Bone marrow (tissue), 2 donors: ENCODE results near the gene ARHGAP23.
A peak's percentile ranks its signal among the peaks of the same experiment; 100 is the strongest.
"Not testable (repeated sequence)": the region's sequence is repeated elsewhere in the genome, so short reads cannot be mapped to it uniquely, and the experiment has no call there.

Experiments used
- DNase-seq, 2 donors: peaks; one replicate each; lab custom pipeline; 2025; lab: John Stamatoyannopoulos, UW

ARHGAP23 gene

DNA sequence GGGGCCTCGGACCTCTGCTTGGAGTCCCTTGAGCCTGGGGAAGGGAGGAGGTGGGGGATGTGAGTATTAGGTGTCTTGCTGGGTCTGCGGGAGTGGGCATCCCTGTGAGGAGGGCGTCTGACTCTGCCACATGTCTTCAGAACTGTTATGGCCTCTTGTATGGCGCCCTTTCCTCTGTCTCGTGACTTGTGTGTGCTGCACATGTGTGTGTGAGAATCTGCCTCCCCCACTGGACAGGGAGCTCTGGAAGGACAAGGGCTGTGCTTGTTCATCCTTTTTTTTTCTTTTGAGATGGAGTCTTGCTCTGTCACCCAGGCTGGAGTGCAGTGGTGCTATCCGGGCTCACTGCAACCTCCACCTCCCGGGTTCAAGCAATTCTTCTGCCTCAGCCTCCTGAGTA lies 33.4 kb downstream of the ARHGAP23 start:
- DNase-seq, result no peak

- DNase-seq, result no peak
Observed at GRCh38 chr17:38463451-38463858, 35.2 kb downstream of the ARHGAP23 start.

DNA sequence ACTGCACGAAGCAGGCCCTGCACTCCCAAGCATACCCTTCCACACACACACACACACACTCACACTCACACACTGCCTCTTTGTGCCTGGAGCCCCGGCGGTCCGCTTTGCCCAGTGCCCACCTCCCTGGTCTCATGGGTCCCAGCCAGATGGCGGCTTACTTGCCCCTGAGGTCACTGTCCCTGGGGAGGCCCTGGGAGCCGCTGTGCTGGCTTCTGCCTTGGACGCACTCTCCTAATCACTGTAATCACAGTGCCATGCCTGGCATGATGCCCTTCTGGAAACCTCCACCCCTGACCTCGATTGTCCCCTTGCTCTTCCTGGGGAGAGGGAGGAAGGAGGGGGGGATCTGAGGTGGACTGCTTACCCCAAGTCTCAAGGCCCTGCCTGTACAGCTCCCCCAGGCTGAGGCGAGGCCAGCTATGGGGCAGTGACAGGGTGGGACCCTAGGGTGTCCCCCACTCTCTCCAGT lies 36.0 kb downstream of the ARHGAP23 start:
- no peak for DNase-seq

DNA sequence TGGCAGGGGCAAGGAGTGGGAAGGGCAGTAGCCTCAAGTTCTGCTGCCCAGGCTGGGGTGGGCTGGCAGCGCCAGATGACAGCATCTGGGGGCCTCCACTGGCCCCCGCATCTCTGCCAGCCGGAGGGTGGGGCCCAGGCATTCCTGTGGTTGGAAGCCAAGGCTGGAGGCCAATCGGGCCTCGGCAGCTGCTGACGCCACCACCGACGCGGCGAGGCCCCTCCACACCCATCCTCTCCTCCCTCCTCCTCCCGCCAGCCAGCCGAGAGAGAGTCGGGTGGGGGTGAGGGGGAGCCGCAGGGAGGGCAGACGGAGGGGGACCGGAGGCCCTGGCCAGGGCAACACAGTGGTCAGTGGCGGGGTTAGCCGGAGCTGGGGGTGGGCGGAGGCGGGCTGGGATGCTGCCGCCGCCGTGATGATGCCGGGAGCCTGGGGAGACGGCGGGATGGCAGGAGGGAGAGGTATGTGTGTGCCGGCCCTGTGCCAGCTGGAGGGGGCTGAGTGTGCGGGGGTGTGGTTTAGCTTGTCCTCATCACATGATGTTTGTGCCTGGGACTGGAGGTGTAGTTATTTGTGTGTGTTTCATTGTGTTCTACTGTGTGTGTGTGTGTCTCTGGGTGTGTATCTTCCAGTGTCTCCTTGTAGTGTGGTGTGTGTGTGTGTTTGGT lies 36.6 kb downstream of the ARHGAP23 start:
- DNase-seq, result no peak

DNA sequence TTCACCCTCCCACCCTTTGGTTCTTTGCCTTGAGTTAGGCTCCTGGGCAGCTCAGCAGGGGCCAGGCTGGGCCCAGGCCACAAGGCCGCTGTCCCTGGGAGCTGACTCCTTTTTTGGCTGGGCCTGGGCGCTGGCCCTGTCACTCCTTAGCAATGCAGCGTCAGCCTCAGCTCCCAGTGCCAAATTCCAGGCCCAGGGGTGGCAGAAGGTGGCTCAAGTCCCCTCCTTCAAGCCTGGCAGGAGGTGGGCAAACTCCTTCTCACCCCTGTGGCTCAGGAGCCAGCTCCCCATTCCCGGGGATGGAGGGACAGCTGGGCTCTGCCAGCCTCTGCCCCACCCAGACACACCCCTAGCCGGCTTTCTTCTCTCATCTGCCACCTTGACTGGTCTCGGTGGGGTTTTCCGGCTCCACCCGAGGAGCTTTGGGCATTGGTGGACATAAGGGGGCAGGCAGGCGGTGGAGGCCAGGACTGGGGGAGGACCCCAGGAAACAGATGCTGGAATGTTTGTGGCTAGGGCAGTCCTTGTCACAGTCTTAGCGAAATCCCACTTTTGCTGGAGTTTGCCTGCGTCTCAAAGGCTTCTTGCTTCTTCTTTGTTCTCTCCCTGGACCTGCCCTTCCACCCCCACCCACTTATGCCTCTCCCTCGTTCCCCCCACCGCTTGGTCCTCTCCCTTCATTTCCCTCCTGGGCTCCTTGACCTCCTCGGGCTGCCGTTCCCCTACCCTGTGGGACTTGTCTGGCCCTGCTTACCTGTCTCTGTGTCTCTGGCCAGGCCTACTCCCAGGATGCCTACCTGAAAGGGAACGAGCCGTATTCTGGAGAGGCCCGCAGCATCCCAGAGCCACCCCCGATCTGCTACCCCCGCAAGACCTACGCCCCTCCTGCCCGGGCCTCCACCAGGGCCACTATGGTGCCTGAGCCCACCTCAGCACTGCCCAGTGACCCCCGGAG lies 37.4 kb downstream of the ARHGAP23 start:
- DNase-seq, result no peak

- no peak for DNase-seq
Observed at GRCh38 chr17:38466346-38467315, 38.4 kb downstream of the ARHGAP23 start.

DNA sequence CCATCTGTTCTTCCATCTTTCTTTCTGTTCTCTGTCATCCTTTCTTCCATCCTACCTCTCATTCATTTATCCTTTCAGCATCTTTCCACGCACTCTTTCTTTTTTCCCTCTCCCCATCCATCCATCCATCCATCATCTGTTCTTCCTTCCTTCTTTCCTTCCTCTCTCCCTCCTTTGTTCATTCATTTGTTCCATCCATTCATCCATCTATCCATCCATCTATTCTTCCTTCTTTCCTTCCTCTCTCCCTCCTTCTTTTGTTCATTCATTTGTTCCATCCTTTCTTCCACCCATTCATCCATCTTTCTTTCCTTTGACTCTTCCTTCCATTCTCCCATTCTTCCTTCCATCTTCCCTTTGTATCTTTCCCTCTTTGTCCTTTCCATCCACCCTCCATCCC lies 39.2 kb downstream of the ARHGAP23 start:
- no peak for DNase-seq

DNA sequence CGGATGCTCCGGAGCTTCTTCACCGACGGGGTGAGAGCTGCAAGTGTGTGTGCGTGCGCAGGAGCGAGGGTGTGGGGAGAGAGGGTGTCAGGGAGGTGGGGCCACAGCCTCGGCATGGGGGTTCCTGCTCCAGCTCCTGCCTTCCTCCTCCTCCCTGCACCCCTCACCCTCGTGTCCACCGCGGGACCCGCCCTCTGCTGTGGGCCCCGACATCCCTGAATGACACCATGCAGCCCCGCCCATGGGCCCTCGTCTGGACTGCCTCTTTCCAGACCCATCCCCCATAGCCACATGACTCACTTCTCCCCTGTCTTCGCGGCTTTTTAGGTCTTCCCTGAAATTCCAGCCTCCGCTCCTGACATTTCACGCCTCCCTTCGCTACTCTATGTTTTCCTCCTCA lies 41.6 kb downstream of the ARHGAP23 start:
- no peak for DNase-seq

- DNase-seq, result not testable (repeated sequence)
Observed at GRCh38 chr17:38471253-38471652, 43.0 kb downstream of the ARHGAP23 start.

DNA sequence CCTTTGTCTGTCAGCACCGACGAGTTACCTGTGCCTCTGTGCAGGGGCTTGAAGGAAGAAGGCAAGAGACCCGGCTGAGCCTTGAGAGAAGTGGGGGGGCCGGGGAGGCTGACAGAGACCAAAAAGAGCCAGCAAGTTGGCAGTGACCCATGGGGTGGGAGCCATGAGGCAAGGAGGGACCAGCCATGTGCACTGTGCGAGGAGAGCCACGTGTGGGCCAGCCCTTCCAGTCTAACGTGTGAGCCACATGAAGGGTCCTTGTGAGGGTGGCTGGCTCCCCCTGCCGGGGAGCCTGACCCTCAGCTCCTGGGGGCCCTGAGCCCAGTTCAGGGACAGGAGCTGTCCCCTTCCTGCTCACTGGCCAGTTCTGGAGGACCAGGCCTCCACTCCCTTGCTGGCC lies 46.4 kb downstream of the ARHGAP23 start:
- DNase-seq, result not testable (repeated sequence)

DNA sequence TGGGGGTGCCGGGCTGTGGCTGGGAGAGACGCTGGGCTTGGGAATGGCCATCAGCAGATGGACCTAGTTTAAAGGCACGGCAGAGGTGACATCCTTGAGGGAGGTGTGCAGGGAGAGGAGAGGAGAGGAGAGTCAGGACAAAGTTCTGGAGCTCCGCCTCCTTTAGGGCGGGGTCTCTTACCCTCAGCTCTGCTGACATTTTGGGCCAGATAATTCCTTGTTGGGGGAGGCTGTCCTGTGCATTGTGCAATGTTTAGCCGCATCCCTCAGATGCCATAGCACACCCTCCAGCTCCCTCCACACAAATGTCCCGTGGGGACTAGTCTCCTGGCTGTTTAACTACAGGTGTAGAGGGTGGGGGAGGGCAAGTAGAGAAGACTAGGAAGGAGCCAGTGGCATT lies 48.3 kb downstream of the ARHGAP23 start:
- no peak for DNase-seq

GRCh38 chr17:38477417-38477816 lies 49.2 kb downstream of the ARHGAP23 start:
- not testable (repeated sequence) for DNase-seq

DNA sequence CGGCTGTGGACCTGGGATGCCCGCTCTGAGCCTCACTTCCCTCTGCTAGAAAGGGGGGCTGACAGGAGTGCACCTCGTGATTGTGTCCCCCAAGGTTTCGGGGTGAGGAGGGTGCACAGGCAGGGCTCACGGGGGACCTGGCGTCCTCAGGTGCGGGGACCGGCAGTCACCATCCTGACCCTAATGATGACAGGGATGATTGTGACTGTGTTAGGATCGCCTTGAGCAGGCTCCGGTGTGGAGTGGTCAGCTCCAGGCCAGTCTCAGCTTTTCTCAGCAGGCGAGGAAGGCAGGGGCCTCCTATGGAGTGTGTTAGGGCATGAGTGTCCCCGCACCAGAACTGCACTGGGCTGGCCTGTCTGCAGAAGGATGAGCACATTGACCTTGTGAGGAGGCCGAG lies 49.7 kb downstream of the ARHGAP23 start:
- not testable (repeated sequence) for DNase-seq

DNA sequence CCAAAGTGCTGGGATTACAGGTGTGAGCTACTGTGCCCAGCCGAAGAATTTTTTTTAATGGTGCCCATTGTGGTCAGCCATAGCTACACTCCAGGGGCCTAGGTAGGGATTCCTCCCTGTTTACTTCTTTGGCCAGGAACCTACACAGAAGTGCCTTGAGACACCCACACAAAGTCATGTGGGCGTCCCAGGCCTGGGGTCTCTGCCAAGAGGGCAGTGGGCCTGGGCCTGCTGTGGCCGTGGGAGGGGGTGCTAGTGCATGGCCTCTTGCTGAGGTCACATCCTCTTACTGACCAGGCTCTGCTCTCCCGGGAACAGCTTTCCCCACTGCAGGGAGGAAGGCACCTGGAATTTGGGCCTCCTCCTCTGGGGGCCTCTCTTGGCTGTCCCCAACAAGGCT lies 50.4 kb downstream of the ARHGAP23 start:
- DNase-seq, result not testable (repeated sequence)

GRCh38 chr17:38482039-38482699 lies 53.9 kb downstream of the ARHGAP23 start:
- DNase-seq, result not testable (repeated sequence)

DNA sequence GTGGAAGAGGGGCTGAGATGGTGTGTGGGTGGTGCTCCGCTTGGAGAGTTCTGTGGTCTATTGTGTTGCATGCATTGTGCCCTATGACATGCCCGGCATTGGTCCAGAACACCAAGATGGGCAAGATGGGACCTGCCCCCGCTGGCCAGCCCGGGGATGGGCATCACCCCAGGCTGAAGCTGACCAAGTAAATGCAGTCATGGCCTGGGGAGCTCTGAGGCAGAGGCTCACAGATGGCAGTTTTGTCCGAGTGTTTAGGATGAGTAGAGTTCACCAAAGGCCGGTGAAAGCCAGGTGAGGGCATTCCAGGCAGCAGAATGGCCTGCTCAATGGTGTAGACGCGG lies 54.4 kb downstream of the ARHGAP23 start:
- not testable (repeated sequence) for DNase-seq

GRCh38 chr17:38484242-38485145 lies 56.2 kb downstream of the ARHGAP23 start:
- peak; percentile 20 to 47 for DNase-seq

DNA sequence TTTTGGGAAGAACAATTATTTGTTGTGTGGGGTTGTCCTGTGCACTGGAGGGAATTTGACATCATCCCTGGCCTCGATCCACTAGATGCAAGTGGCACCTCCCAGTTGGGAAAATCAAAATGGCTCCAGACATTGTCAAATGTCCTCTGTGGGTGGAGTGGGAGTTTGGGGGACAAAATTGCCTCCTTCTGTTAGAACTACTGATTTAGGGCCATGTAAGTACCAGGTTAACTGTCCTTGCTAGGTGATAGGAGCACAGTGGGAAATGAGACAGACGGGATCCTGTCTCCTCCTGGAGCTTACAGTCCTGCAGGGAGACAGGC lies 56.8 kb downstream of the ARHGAP23 start:
- no peak for DNase-seq

DNA sequence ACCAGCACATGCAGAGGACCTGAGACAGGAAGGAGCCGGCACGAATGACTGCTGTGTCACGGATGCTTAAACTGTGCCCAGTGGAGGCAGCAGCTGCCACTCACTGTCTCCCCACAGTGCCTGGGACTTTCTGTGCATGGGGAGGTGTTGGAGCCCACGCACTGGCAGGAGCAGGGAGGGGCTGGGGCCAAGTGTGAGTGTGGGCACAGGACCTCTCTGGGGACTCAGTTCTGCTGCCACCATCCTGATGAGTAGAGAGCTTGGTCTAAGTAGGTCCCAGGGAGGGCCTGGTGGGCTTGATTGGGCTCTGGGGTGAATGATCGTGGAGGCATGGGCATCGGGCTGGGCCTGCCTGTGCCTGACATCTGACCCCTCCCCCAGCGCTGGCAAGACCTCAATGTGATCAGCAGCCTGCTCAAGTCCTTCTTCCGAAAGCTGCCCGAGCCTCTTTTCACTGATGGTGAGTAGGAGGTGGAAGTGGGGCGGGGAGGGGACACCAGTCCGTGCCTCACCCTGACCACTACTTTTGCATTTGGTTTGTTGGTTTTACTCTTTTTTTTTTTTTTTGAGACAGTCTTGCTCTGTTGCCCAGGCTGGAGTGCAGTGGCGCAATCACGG lies 57.5 kb downstream of the ARHGAP23 start:
- DNase-seq, result not testable (repeated sequence)

GRCh38 chr17:38489774-38490173 lies 61.5 kb downstream of the ARHGAP23 start:
- DNase-seq, result not testable (repeated sequence)
